K562 (cell line): Measurements from ENCODE around the gene PRKAA1. TPM values are rescaled to one million over a fixed set of nuclear protein-coding genes. Genes with fewer than 3 reads are reported as not detected.

Source experiments
- DMBX1 ChIP-seq: fragments of 250-450 bp; sonication (Bioruptor Pico); IDR thresholded peaks from 2 replicates; pipeline ENCODE4 v1.8.0; 2022; ENCODE audit warnings: inconsistent platforms, mild to moderate bottlenecking, moderate library complexity, borderline replicate concordance
- DPF2 ChIP-seq: fragments of 450-650 bp; IDR thresholded peaks from 2 replicates; pipeline ENCODE4 v1.6.1; 2016
- E4F1 ChIP-seq: fragments of 250-450 bp; sonication (Bioruptor Pico); IDR thresholded peaks from 2 replicates; pipeline ENCODE4 v1.5.0; 2021; ENCODE audit warnings: mild to moderate bottlenecking, borderline replicate concordance
- FOS ChIP-seq: IDR thresholded peaks from 3 replicates; pipeline ENCODE4 v1.6.1; 2011; ENCODE audit not compliant: insufficient read length; ENCODE audit errors: extremely low read depth
- HCFC1 ChIP-seq: IDR thresholded peaks from 2 replicates; pipeline ENCODE4 v1.6.1; 2012; ENCODE audit warnings: low read depth, low read length, improper control_type of control experiment
- MBD2 ChIP-seq: sonication (generic); IDR thresholded peaks from 2 replicates; pipeline ENCODE4 v1.6.1; 2016; ENCODE audit warnings: low read depth, borderline replicate concordance
- MYC ChIP-seq, 2 experiments: fragments of 250-450 bp in 1 of 2; sonication (Bioruptor Pico) in 1 of 2; IDR thresholded peaks; 2 replicates each; pipeline versions ENCODE4 v1.5.1 to v1.6.1; 2012 to 2021; ENCODE audit warnings: low read depth in 2 of 2, borderline replicate concordance in 1 of 2, improper control_type of control experiment in 1 of 2, low read length in 1 of 2, mild to moderate bottlenecking in 1 of 2, moderate library complexity in 1 of 2
- NCOA4 ChIP-seq: fragments of 450-650 bp; IDR thresholded peaks from 2 replicates; pipeline ENCODE4 v1.6.1; 2018; ENCODE audit warnings: mild to moderate bottlenecking; ENCODE audit not compliant: partially characterized antibody
- NR0B1 ChIP-seq: fragments of 450-650 bp; IDR thresholded peaks from one replicate; pipeline ENCODE4 v1.6.1; 2018; ENCODE audit warnings: mild to moderate bottlenecking, moderate library complexity; ENCODE audit not compliant: partially characterized antibody
- PREB ChIP-seq: sonication (generic); formaldehyde crosslinking; IDR thresholded peaks from 2 replicates; pipeline ENCODE4 v1.8.1; 2023; ENCODE audit warnings: mild to moderate bottlenecking, missing genetic modification reagents
- PTBP1 ChIP-seq: fragments of 200-400 bp; formaldehyde crosslinking; IDR thresholded peaks from 2 replicates; pipeline ENCODE4 v1.6.1; 2017; ENCODE audit warnings: low read depth, low read length
- RBM25 ChIP-seq: fragments of 200-400 bp; formaldehyde crosslinking; IDR thresholded peaks from 2 replicates; pipeline ENCODE4 v1.6.1; 2018; ENCODE audit warnings: low read length, low read depth, moderate library complexity; ENCODE audit not compliant: severe bottlenecking
- SIN3A ChIP-seq, 2 experiments: fragments of 150-350 bp in 1 of 2; IDR thresholded peaks; 2 replicates each; pipeline ENCODE4 v1.6.1; 2011 to 2016; ENCODE audit warnings: borderline replicate concordance in 2 of 2, low read depth in 2 of 2, low read length in 2 of 2, mild to moderate bottlenecking in 2 of 2, moderate library complexity in 2 of 2; ENCODE audit not compliant: control insufficient read depth in 1 of 2
- SIX5 ChIP-seq, 2 experiments: IDR thresholded peaks; 2 replicates each; pipeline ENCODE4 v1.6.1; 2011; ENCODE audit warnings: low read length in 2 of 2, borderline replicate concordance in 1 of 2, low read depth in 1 of 2, mild to moderate bottlenecking in 1 of 2, moderate library complexity in 1 of 2; ENCODE audit not compliant: insufficient read depth in 1 of 2
- SMAD3 ChIP-seq: fragments of 450-650 bp; formaldehyde crosslinking; conservative IDR thresholded peaks from 2 replicates; pipeline ENCODE4 v1.4.0; 2020; ENCODE audit warnings: mild to moderate bottlenecking
- ZBED1 ChIP-seq: IDR thresholded peaks from 2 replicates; pipeline ENCODE4 v1.6.1; 2014
- ZNF77 ChIP-seq: fragments of 250-450 bp; sonication (Bioruptor Pico); IDR thresholded peaks from 2 replicates; pipeline ENCODE4 v1.5.0; 2020
- polyA plus RNA-seq, 8 experiments: library from polyadenylated mRNA; depleted of rRNA in 4 of 8; stranded (reverse) in 5 of 8; unstranded in 3 of 8; fragments of >200 nt; fragmentation: Nextera tagmentation in 2 of 8; fragmentation: Illumina TruSeq in 1 of 8; extraction: Ambion mirVana in 2 of 8; extraction: Trizol in 1 of 8; gene quantifications; 2 replicates each; pipeline versions ENCODE4 v1.2.1 to v1.2.3, GENCODE V29; 2011 to 2014; ENCODE audit warnings: inconsistent platforms in 1 of 8, missing spikeins in 1 of 8
- total RNA-seq, 7 experiments: library from RNA; depleted of rRNA in 6 of 7; stranded (reverse); fragments of >200 nt in 6 of 7; fragmentation: Illumina TruSeq in 2 of 7; extraction: Trizol in 2 of 7; gene quantifications; 2 replicates each; pipeline versions ENCODE4 v1.2.1 to v1.2.3, GENCODE V29; 2011 to 2021; ENCODE audit warnings: low replicate concordance in 1 of 7
- TF ChIP-seq, protein P1 (sequence below): sonication (generic); formaldehyde crosslinking; IDR thresholded peaks from 2 replicates; pipeline ENCODE4 v1.8.0; 2022; ENCODE audit warnings: mild to moderate bottlenecking, missing genetic modification reagents
- TF ChIP-seq, protein P2 (sequence below): fragments of 250-450 bp; sonication (Bioruptor Pico); IDR thresholded peaks from 2 replicates; pipeline ENCODE4 v1.5.0; 2021

The PRKAA1 gene
- total and polyA plus RNA-seq, 9 of the 15 experiments (the other 6 are each of a cell fraction or from before 2014, with no cell fraction given), result 24.5 to 84.0 (median 51.4) TPM

DNA sequence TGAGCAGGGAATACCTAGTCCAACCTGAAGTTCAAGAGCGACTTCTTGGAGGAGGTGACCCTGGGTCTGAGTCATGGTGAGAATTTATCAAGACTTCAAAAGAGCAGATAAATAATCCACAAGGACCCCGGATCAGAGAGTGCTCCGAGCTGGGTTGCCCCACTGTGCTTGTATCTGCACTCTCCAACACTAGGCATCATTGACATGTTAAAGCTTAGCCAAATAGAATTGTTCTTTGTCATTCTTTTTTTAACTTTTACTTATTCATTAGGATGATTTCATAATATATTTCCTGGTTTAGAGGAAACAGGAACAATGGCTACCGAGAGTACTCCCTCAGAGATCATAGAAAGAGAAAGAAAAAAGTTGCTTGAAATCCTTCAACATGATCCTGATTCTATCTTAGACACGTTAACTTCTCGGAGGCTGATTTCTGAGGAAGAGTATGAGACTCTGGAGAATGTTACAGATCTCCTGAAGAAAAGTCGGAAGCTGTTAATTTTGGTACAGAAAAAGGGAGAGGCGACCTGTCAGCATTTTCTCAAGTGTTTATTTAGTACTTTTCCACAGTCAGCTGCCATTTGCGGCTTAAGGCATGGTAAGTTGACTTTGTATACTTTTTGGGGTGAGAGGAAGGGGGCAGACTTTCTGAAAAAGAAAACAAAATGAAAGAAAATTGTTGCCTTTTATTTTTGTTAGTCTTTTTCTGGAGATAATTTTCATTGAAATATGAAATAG is 43.1 kb upstream of the PRKAA1 start, which contains the start of gene CARD6 (continued):
- TF ChIP-seq PREB (CRISPR knock-in tag) (0 out of 2 replicates have a peak, but pooled peaks have one; percentile 32), NR0B1 (no peak), MYC (IDR thresholded peaks at IDR 0.05; ENCODE audit: low read depth, low read length) (no peak), MYC (CRISPR knock-in tag; IDR thresholded peaks at IDR 0.05; ENCODE audit: borderline replicate concordance, low read depth) (no peak), NCOA4 (no peak), PTBP1 (no peak), DPF2 (peak; percentile 63), DMBX1 (CRISPR knock-in tag) (no peak), HCFC1 (peak; percentile 16; the same call in 1 of the 2 replicates), ZBED1 (no peak), SIX5 (IDR thresholded peaks at IDR 0.05; ENCODE audit: borderline replicate concordance in 1 of 2, insufficient read depth in 1 of 2, low read depth in 1 of 2, low read length in 2 of 2) (no peak), SMAD3 (CRISPR knock-in tag) (no peak), ZNF77 (CRISPR knock-in tag) (no peak), E4F1 (no peak), RBM25 (peak; percentile 39), MBD2 (no peak), FOS (no peak), SIN3A (IDR thresholded peaks at IDR 0.05; ENCODE audit: borderline replicate concordance in 2 of 2, control insufficient read depth in 1 of 2, low read depth in 2 of 2, low read length in 2 of 2) (no peak)
- TF ChIP-seq, protein P1, sequence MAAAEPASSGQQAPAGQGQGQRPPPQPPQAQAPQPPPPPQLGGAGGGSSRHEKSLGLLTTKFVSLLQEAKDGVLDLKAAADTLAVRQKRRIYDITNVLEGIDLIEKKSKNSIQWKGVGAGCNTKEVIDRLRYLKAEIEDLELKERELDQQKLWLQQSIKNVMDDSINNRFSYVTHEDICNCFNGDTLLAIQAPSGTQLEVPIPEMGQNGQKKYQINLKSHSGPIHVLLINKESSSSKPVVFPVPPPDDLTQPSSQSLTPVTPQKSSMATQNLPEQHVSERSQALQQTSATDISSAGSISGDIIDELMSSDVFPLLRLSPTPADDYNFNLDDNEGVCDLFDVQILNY, result no peak
- TF ChIP-seq, protein P2, sequence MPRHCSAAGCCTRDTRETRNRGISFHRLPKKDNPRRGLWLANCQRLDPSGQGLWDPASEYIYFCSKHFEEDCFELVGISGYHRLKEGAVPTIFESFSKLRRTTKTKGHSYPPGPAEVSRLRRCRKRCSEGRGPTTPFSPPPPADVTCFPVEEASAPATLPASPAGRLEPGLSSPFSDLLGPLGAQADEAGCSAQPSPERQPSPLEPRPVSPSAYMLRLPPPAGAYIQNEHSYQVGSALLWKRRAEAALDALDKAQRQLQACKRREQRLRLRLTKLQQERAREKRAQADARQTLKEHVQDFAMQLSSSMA (CRISPR knock-in tag), result no peak
